Measurements from ENCODE around the gene COLEC12.
A peak's percentile ranks its signal among the peaks of the same experiment; 100 is the strongest.

Gene COLEC12

DNA sequence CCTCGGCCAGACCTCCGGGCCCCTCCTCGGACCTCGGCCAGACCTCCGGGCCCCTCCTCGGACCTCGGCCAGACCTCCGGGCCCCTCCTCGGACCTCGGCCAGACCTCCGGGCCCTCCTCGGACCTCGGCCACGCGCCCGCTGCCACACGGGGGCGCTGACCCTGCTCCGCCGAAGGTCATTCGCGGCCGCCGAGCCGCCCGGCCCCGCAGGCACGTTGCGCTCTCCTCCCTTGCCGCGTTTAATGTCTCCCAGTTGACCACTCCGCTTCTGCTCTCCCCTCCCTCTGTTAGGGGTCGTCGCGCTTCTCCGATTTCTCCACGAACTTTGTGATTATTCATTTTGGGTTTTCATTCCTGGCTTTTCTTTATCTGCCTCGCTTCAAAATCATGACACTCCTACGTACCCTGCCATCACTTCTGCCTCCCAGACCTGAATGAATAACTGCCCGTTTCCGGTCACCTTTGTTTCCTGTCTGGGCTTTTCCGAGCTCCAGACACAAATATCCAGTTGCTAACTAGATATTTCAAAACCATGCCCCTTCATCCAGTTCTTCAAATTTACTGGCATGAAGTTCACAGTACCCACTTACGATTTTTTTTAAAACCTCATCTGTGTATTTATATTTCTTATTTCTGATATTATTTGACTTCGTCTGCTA lies 14.8 kb upstream of the COLEC12 start:
- DNase-seq: no peak
- Mint-ChIP-seq H3K4me1 (peaks cover 15% of the 10 kb centered on the region), H3K27ac (no peak overlapping the region), H3K9me3 (peaks cover 7 to 8% of the 10 kb centered on the region in 2 donors), H3K27me3 (peaks cover 23% of the 10 kb centered on the region), H3K4me3 (no peak overlapping the region)
- no peak for ATAC-seq

DNA sequence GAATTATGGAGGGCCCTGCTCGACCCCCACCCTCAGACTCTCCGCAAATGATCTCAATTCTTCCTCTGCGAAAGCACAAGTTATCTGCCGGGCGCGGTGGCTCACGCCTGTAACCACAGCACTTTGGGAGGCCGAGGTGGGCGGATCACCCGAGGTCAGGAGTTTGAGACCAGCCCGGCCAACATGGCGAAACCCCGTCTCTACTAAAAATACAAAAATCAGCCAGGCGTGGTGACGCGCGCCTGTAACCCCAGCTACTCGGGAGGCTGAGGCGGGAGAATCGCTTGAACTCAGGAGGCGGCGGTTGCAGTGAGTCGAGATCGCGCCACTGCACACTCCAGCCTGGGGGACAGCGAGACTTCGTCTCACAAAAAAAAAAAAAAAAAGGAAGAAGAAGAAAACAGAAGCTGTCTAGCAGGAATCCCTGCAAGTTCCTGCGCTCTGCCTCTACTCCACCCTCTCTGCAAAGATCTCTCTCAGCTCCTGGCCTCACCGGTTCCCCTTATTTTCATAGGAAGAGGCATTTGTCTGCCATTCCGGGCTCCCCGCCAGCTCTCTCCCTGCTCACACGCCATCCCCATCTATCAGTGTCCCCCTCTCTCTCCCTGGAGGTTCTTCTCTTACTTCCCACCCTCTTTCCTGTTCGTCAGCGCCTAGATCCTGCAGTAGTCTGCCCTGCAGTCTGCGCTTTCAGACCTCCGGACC lies 13.5 kb upstream of the COLEC12 start:
- Mint-ChIP-seq H3K4me3 (no peak overlapping the region), H3K4me1 (peaks cover 8% of the 10 kb centered on the region), H3K27me3 (peaks cover 22% of the 10 kb centered on the region), H3K9me3 (peaks cover 7 to 8% of the 10 kb centered on the region in 2 donors), H3K27ac (no peak overlapping the region)
- ATAC-seq: no peak
- no peak for DNase-seq

GRCh38 chr18:512957-513356 lies 12.5 kb upstream of the COLEC12 start:
- Mint-ChIP-seq H3K9me3 (peaks cover 7 to 8% of the 10 kb centered on the region in 2 donors), H3K27ac (no peak overlapping the region), H3K4me3 (no peak overlapping the region), H3K4me1 (no peaks in the 10 kb centered on the region), H3K27me3 (peaks cover 12% of the 10 kb centered on the region)
- ATAC-seq: no peak
- DNase-seq: no peak

- no peak for DNase-seq
- H3K27me3 Mint-ChIP-seq: peaks cover 10% of the 10 kb centered on the region
Observed at GRCh38 chr18:508835-509234, 8.3 kb upstream of the COLEC12 start.

GRCh38 chr18:507636-508035 lies 7.1 kb upstream of the COLEC12 start:
- DNase-seq (no peak), ATAC-seq (no peak)
- no peak overlapping the region for H3K4me3 Mint-ChIP-seq
- H3K9me3 Mint-ChIP-seq: no peaks in the 10 kb centered on the region
- H3K27me3 Mint-ChIP-seq: peaks cover 16% of the 10 kb centered on the region
- H3K4me1 Mint-ChIP-seq: no peaks in the 10 kb centered on the region
- no peak overlapping the region for H3K27ac Mint-ChIP-seq

More at GRCh38 chr18:508835-509234, 8.3 kb upstream of the COLEC12 start:
- no peak overlapping the region for H3K4me3 Mint-ChIP-seq
- H3K9me3 Mint-ChIP-seq: no peaks in the 10 kb centered on the region
- no peak for ATAC-seq
- no peak overlapping the region for H3K27ac Mint-ChIP-seq
- no peaks in the 10 kb centered on the region for H3K4me1 Mint-ChIP-seq

- no peak for DNase-seq
- no peak for ATAC-seq
- peaks cover 19% of the 10 kb centered on the region for H3K27me3 Mint-ChIP-seq
- no peaks in the 10 kb centered on the region for H3K9me3 Mint-ChIP-seq
- no peaks in the 10 kb centered on the region for H3K4me1 Mint-ChIP-seq
- no peak overlapping the region for H3K4me3 Mint-ChIP-seq
- peak overlapping the region in 1 of 2 donors; percentile 24 for H3K27ac Mint-ChIP-seq
Observed at GRCh38 chr18:506801-507200, 6.3 kb upstream of the COLEC12 start.

GRCh38 chr18:506264-506663 lies 5.8 kb upstream of the COLEC12 start:
- peaks cover 22% of the 10 kb centered on the region for H3K27me3 Mint-ChIP-seq
- no peak for ATAC-seq
- H3K27ac Mint-ChIP-seq: no peak overlapping the region
- H3K4me1 Mint-ChIP-seq: no peaks in the 10 kb centered on the region
- H3K4me3 Mint-ChIP-seq: no peak overlapping the region
- no peaks in the 10 kb centered on the region for H3K9me3 Mint-ChIP-seq
- DNase-seq: no peak

GRCh38 chr18:505483-506122 lies 5.1 kb upstream of the COLEC12 start:
- H3K4me1 Mint-ChIP-seq: peaks cover 6% of the 10 kb centered on the region

DNA sequence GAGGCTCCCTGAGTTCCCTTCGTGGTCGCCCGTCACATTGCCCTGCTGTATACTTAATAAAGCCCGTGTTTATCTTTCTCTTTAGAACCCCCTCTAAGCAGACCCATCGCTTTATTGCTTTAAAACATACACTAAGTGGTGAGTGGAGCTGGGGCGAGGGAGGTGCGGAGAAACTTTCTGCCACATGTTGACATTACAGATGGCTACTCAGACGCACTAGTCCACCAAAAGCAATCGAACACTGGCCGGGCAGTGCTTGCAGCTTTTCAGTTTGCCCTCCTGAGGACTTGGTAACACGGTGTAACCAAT lies 859 bp upstream of the COLEC12 start:
- H3K4me3 Mint-ChIP-seq: no peak overlapping the region
- peaks cover 66% of the 10 kb centered on the region for H3K27me3 Mint-ChIP-seq
- H3K4me1 Mint-ChIP-seq: peaks cover 18% of the 10 kb centered on the region
- ATAC-seq: no peak
- no peak for DNase-seq
- H3K27ac Mint-ChIP-seq: no peak overlapping the region
- H3K9me3 Mint-ChIP-seq: no peaks in the 10 kb centered on the region

More at GRCh38 chr18:505483-506122, 5.1 kb upstream of the COLEC12 start:
- Mint-ChIP-seq H3K4me3 (no peak overlapping the region), H3K27ac (no peak overlapping the region), H3K9me3 (no peaks in the 10 kb centered on the region), H3K27me3 (peaks cover 29% of the 10 kb centered on the region)
- ATAC-seq: peak; percentile 57
- DNase-seq: no peak

- DNase-seq (no peak), ATAC-seq (peak; percentile 16)
Observed at GRCh38 chr18:499776-500631, 497 bp downstream of the COLEC12 start.

DNA sequence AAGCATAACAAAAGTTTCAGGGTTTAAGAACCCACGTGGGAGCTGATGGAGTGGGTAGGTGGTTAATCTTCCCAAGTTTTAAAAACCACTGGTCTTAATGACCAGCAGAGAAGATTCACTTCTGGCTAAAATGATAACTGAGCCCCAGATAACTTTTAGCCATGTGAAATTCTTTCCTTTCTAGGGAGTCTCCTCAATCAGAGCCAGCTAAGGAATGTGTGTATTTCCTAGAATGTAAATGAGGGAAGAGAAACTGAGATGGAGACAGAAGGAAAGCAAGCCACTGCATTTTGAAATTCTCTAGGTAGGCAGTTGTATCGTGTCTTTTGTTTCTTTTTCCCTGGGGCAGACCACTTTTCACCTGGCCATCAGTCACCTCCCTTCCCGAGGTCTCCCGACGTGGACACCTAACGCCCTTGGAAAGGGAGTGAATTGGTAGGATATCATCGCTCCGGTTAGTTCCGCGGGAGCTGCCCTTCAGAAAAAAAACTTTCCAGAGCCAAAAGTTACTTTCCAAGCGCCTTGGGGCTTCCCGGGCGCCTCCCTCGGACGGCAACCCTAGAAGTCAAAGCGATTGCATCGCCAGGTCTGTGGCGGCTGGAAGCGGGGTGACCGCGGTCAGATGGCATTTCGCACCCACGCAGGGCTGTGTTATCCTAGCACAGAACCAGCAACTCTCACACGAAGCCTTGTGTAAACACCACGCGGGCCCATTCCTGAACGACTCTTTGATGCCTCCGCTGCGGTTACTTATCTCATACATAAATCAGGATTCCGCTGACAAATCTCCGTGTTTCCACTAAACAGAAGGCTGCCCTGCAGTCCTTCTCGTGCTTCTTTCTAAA lies 1.3 kb downstream of the COLEC12 start:
- no peak for DNase-seq
- Mint-ChIP-seq H3K27me3 (peaks cover 56% of the 10 kb centered on the region), H3K9me3 (no peaks in the 10 kb centered on the region), H3K4me3 (peak overlapping the region in 1 of 2 donors; percentile 32), H3K4me1 (peaks cover 18% of the 10 kb centered on the region), H3K27ac (no peak overlapping the region)
- ATAC-seq: no peak

More at GRCh38 chr18:499776-500631, 497 bp downstream of the COLEC12 start:
- Mint-ChIP-seq H3K27ac (no peak overlapping the region), H3K27me3 (peaks cover 63% of the 10 kb centered on the region), H3K4me1 (peaks cover 18% of the 10 kb centered on the region), H3K9me3 (no peaks in the 10 kb centered on the region), H3K4me3 (peak overlapping the region; percentile 32 to 60)

GRCh38 chr18:497688-498087 lies 2.8 kb downstream of the COLEC12 start:
- peaks cover 51% of the 10 kb centered on the region for H3K27me3 Mint-ChIP-seq
- DNase-seq: no peak

DNA sequence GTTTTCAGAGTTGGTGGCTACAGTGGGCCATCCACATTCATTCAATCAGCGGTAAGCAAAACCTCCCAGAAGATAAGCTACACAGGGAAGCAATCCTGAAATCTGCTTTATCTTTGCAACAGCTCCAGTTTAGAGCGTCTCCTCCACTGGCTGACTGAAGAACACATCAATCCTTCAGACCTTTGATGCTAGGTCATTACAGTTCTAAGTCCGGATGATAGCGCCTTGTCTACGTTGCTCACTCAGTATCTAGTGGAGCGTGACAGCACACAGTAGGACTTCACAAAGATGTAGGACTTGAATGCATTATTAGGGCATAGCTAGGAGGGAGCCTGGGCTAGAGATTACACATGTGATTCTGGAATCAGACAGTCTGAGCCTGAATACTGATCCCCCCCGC lies 5.0 kb downstream of the COLEC12 start:
- H3K4me1 Mint-ChIP-seq: peaks cover 10% of the 10 kb centered on the region
- peaks cover 36% of the 10 kb centered on the region for H3K27me3 Mint-ChIP-seq
- no peaks in the 10 kb centered on the region for H3K9me3 Mint-ChIP-seq
- DNase-seq (no peak), ATAC-seq (no peak)
- H3K4me3 Mint-ChIP-seq: no peak overlapping the region
- no peak overlapping the region for H3K27ac Mint-ChIP-seq

More at GRCh38 chr18:497688-498087, 2.8 kb downstream of the COLEC12 start:
- Mint-ChIP-seq H3K4me3 (no peak overlapping the region), H3K27ac (no peak overlapping the region), H3K4me1 (peaks cover 18% of the 10 kb centered on the region), H3K9me3 (no peaks in the 10 kb centered on the region)
- ATAC-seq: no peak

DNA sequence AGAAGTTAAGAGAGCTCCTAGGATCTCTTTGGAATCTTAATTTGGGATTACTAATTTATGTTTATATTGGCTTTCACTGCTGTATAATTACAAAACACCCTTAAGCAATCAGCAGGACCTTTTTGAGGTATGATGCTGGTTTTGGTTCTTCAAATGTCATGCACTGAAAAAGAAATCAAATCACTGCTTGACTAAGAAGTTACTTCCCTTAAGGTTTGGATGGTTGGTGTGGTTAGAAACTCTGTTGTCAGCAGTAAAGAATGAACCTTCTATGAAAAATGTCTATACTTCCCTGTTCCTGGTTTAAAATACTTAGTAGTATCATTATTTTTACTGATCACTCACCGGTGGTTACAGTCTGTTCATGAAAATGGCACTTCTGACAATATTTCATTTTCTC lies 5.5 kb downstream of the COLEC12 start:
- peaks cover 37% of the 10 kb centered on the region for H3K27me3 Mint-ChIP-seq
- no peaks in the 10 kb centered on the region for H3K9me3 Mint-ChIP-seq
- H3K27ac Mint-ChIP-seq: no peak overlapping the region
- ATAC-seq (no peak), DNase-seq (no peak)
- peaks cover 9% of the 10 kb centered on the region for H3K4me1 Mint-ChIP-seq
- H3K4me3 Mint-ChIP-seq: no peak overlapping the region
